Loucy (cell line): ENCODE measurements around the gene TIA1.

Experiments
- CTCF ChIP-seq: fragments of 200-600 bp; sonication (generic); conservative IDR thresholded peaks from 2 replicates; pipeline ENCODE4 v1.5.1; 2014; ENCODE audit warnings: mild to moderate bottlenecking, antibody characterized with exemption, low read length
- EZH2phosphoT487 ChIP-seq: fragments of 200-600 bp; IDR thresholded peaks from 2 replicates; pipeline ENCODE4 v1.6.1; 2018; ENCODE audit warnings: antibody characterized with exemption, mild to moderate bottlenecking, moderate library complexity, borderline replicate concordance

GRCh38 chr2:70233926-70234325, 14.5 kb downstream of the TIA1 start:
- TF ChIP-seq CTCF (no peak), EZH2phosphoT487 (no peak)
